ENCODE results near the gene ARHGAP24. TPM values are rescaled to one million over a fixed set of nuclear protein-coding genes. Genes with fewer than 3 reads are reported as not detected.

Gene ARHGAP24
- total RNA-seq, 1 donor from 2014 or later, result 48.6 TPM

DNA sequence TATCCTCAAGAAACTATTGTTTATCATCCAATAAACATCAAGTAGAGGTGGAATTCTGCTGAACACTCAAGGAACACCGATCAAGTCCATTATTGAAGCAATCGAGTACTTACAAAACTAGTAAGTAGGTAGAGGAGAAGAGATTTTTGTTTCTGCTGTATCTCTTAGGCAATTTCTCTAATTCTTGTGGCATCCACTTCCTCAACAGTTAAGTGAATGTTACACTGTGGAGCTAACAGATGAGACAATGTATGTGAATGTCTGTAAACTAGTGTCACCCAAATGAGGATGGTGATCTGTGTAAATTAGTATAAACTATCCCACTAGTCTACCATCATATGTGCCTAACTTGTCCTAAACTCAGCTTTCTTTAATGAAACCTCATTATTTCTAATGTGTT, 261.6 kb downstream of the ARHGAP24 start:
- no peak for DNase-seq (ENCODE audit: low spot score)

DNA sequence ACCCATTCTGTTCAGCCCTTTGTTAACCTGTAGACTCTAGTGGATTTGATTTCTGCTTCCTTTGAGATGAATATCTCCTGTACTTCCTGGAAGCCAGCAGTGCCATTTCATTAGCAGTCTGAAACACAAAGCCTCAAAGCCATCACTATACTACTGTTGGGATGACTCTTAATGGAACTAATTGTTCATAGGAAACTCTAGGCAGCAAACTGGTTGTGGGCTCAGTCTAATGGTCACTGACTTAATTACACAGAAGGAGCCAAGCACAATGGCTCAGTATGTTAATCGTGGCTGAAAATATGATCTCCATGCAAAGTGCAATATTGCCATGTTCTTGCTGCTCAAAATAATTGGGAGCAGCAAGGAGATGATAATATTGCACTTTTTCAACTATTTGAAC, 262.3 kb downstream of the ARHGAP24 start:
- no peak for DNase-seq (ENCODE audit: low spot score)

DNA sequence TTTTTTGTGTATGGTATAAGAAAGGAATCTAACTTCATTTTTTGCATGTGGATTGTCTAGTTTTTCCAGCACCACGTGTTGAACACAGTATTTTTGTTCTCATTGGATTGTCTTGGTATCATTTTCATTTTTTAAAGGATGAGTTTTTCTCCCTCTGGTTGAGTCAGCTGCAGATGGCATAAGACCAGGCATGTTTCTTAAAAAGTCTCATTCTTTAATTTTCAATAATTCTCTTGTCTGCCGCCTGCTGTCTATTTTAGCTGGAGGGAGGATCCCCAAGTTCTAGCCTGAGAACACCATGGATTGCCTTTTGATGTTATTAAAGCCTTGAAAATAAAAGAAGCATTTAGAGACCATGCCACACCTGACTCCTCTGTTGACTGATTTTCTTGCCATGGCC, 263.8 kb downstream of the ARHGAP24 start:
- DNase-seq (ENCODE audit: low spot score), result no peak

DNA sequence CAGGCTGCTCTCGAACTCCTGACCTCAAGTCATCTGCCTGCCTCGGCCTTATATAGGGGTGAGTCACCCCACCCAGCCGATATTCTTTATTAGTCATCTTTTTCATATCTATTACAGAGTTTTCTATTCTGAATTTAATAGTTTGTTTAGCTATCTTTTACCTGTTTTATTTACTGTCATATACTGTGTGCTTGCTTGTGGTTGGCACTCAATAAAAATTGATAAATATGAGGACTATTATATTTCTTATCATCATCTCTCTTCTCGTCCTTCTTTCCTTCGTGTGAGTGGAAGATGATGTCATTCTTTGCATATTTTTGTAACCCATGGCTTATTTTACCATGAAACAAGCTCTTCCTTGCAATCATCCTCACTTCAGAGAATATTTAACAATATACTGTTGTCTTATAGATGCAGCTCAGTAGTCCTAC, 265.5 kb downstream of the ARHGAP24 start:
- DNase-seq (ENCODE audit: low spot score), result no peak

DNA sequence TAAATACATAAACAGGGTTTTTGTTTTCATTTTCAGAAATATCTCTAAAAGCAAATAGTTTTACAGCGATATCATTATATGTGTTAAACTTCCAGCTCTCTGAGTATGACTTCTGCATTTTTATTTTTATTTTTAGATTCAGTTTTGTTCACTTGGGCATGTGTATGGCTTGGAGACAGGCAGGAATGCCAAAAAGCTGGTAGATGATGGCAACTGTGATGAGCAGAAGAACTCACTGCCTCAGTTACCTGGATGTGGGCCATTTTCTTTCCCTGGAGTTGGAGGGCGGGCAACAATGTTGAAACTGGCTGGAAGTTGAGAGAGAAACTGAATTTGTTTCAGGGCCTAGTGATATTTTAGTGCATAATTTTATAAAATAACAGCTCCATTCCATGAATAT, 266.4 kb downstream of the ARHGAP24 start:
- no peak for DNase-seq (ENCODE audit: low spot score)

DNA sequence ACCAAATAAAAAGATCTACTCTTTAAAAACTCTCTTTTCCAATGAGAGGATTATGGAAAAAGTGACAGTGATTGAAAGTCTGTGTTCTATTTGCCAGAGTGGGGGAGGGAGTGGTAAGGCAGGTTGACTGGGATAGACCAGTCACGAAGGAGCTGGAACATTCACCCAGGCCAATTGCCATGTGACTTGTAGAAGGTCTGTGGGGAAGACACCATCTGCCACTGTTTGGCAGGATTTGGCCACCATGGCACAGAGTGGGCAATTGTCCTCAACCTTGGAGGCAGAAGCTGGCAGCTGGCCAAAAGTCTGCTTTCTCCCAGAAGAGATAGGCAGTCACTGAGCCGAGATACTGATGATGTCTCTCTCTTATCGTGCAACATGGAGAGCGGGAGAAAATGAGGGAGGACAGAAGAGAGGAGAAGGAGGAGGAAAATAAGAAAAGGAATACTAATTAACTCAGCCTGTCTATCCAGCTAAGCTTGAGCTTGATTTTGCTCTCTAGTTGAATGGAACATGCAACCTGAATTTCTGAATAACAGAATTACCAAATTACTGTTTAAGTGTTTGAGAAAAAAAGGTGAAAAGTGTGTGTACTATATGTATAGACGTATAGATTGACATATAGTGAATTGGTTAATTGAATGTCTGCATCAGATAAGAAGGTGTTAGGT, 267.1 kb downstream of the ARHGAP24 start:
- no peak for DNase-seq (ENCODE audit: low spot score)

DNA sequence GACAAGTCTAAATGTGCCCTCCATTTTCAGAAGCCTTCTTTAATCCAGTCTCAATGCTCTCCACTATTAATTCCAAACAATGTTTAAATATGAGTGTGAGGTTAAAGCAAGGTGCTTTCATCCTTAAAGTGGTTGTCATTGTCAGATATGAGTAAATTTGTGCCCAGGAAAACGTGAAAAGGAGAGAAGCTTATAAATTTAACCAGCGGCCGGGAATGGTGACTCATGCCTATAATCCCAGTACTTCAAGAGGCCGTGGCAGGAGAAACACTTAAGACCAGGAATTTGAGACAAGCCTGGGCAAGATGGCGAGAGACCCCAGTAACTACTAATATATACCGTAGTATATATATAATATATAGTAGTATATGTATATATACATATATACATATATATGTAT, 270.0 kb downstream of the ARHGAP24 start:
- no peak for DNase-seq (ENCODE audit: low spot score)

DNA sequence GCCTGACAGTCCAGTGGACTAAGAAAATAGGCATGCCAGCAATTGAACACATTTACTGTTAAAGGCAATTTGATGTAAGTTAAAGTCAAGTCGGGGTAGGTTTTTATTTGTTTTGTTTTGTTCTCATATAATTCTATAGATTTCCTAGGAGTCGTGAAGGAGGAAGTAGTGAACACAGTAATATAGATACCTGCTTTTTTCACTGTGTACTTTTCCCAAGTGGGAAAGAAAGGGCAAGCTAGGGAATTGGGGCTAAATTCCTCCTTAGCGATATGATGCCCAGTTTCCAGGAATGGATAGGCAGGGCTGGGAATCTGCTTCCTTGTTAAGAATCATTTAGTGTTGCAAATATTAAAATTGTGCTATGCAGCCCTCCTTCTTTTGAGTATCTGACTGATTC, 271.0 kb downstream of the ARHGAP24 start:
- no peak for DNase-seq (ENCODE audit: low spot score)

DNA sequence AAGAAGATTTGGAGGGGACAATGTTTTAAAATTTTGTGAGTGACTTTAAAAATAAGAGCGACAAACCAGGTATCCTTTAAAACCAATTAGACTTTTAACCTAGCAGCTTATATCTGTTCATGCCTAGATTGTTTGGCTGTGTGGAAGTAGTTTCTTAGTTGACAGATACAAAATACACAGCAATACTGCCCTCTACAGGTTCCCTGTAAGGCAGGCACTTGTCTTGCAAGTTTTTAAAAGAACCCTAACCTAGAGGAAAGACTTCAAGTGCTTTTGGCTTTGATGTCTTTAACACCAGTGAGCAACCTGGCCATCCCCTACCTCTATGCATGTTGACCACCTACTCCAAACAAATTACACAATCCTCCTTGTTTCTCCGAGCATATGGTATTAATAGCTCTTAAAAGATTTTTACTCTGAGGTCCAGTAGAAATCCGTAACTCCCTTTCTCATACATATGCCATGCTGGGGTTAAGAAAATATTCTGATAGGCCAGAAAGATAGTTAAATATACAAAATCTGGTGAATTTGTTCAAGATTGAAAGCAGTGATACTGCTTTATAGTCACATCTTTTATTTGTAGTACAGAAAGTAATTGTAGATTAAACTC, 273.0 kb downstream of the ARHGAP24 start:
- DNase-seq (ENCODE audit: low spot score), result no peak

DNA sequence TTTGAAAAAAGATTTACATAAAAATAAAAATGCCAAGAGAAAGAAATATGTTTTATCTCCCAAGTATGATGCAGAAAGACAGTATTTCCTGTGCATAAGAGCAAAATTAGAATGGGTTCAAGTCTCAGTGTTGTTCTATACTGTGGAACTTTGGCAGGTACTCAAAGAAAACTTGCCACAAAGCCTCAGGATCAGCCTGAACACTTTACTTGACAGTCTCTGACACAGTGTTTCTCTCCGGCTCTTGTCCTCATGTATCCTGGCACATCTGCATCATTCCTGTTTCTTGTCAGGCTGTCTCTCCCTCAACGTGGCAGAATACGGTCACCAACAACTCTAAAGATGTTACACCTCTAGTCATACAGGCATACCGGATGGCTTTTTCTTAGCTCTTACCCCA, 273.7 kb downstream of the ARHGAP24 start:
- no peak for DNase-seq (ENCODE audit: low spot score)

DNA sequence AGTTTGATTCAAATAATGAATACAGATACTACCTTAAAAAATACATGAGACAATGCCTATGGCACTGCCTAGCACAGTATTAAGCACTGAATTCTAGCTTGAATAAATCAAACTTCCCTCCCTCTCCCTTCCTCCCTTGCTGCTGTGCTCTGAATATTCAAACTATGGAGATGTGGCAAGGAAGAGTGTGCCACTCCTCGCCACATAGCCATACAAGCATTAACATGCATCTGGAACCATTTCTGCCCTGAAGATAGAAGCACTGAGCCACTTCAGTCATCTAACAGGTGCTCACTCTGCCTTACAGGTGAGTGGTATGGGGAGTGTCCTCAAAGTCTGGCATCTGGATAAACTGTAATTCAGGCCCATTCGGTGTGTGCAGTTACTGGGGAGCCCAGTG, 276.9 kb downstream of the ARHGAP24 start:
- DNase-seq (ENCODE audit: low spot score), result no peak

DNA sequence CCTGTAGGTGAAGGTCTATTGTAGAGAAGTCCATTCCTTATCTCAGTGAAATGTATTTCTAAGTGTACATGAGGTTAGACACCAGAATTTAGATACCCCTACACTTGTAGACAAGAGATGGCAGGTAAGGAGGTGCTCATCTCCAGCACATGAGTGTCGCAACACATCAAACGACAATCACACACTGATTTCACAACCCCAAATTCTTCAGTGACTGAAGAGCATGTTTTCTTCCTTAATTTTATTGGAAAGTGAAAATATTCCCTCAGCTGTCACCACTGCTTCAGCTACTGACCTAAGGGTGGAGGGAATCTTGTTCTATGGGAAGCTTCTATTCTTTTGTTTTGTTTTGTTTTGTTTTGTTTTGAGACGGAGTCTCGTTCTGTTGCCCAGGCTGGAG, 280.3 kb downstream of the ARHGAP24 start:
- no peak for DNase-seq (ENCODE audit: low spot score)

DNA sequence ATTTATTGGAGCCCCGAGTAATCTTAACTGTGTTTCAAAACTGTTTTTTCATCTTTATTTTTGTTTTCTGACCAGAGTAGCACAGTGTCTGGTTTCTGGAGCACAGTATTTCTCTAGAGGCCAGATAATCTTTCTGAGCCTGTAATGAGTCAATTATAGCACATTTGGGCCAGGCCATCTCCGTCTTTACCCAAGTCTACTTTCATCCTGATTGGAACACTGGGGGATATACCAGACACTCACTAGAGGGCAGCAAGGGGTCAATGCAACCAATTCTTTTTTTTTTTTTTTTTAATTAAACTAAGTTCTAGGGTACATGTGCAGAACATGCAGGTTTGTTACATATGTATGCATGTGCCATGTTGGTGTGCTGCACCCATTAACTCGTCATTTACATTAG, 282.0 kb downstream of the ARHGAP24 start:
- no peak for DNase-seq (ENCODE audit: low spot score)

DNA sequence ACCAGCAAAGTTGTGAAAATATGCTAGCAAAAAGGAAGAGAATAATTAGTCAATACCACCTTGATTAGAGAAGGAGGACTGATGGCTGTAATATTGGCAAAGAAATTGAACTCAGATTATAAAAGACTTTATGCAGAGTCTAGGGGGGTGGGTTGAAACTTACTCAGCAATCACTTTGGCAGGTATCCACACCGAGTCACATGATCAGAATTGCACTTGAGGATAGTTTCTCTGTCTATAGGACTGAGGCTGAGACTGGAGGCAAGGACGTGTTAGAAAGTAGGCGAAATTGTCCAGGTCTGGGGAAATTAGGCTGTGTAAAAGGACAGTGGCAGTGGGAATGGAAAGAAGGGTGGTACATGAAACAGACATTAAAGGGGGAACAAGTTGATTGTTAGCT, 284.4 kb downstream of the ARHGAP24 start:
- no peak for DNase-seq (ENCODE audit: low spot score)

DNA sequence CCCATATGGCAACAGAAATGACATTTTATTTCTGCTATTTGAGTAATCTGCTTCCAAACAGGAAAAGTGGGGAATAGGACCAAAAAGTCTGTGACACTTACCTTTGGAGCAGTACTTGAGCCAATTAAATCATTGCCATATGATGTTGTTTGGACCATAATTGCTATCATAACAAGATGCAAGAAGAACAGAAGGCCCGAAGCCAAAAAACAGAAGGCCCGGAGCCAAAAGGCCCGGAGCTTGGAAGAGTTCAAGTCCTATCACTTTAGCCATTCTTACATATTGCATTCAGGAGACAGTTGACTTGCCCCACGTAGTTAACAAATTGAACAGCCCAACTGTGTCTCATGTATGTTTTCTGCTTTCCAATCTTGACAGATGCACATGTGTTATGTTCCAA, 285.6 kb downstream of the ARHGAP24 start:
- no peak for DNase-seq (ENCODE audit: low spot score)

DNA sequence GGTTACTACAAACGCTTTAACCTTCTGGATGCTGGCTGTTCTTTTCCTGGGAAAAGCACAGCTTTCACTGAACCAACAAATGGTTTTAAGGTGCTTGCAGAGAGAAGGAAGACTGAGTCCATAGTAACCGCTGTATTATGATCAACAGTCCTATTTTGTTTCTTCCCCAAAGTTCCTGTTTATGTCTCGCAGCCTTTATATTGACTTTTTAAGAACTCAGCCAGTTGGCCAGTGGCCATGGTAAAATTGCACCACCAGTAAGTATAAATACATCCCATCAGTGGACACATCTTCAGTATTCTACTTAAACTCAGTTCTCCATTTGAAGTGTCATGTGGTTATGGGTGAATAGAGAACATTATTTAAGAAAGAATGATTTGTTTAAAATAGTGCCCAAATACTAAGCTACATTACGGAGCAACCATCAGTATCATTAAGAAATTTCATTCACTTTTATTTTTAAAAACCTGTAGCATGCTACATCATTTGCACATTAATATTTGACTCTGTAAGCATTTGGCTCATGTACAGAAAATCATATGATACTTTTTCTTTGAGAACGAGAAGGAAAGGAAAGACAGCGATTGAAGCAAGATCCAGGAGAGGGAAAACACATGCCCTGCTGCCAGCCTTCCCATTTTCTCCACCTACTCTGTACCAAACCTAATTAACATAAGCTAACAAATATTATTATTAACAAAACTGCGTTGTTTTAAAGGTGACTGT, 287.0 kb downstream of the ARHGAP24 start:
- no peak for DNase-seq (ENCODE audit: low spot score)

DNA sequence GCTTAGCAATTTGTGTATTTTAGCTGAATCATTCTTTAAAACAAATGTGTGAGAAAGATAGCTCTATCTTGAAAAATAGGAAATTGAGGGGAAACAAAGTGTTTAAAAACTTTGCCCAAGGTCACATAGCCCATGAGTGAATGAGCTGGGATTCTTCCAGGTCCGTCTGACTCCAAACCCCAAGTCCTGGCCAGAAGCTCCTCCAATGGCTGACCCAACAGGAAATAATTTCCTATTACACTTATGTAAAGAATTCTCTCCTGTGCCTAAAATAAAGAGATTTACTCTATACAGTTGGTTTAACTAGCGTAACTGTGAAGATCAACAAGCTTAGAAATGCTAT, 287.6 kb downstream of the ARHGAP24 start:
- DNase-seq (ENCODE audit: low spot score), result no peak

DNA sequence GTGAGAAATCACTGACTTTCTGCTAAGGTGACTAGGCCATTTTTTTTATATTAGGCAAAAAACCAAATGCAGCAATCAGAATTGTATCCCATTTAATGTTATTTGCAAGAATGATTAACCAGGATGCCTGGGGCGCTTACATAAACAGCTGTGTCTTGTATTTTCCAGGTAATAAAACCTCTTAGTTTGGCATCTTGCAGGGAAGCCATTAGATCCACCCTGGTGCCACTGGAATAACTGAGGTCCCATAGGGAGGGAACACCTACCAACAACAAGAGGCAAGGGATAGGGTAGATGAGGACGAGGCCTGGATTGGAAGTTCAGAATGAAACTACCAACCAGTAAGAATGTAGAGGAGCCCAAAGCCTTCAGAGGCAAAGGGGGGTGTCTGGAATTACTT, 288.3 kb downstream of the ARHGAP24 start:
- DNase-seq (ENCODE audit: low spot score), result no peak

DNA sequence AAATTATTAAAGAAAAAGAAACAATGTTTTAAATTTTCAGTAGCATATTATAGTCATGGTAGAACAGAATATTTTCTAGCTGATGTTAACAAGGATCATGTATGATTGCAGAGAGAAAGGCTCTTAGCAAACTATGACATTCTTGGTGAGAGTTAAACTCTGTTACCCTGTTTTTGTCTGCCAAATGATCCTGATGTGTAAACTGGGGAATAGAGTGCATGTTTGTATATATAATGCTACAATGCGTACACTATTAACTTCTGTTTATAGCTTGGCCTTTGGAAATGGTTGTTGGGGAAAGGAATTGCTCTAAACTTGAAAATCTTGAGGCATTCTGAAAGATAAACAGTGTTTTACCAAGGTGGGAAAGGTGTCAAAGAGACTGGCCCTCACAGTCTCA, 292.7 kb downstream of the ARHGAP24 start:
- no peak for DNase-seq (ENCODE audit: low spot score)

DNA sequence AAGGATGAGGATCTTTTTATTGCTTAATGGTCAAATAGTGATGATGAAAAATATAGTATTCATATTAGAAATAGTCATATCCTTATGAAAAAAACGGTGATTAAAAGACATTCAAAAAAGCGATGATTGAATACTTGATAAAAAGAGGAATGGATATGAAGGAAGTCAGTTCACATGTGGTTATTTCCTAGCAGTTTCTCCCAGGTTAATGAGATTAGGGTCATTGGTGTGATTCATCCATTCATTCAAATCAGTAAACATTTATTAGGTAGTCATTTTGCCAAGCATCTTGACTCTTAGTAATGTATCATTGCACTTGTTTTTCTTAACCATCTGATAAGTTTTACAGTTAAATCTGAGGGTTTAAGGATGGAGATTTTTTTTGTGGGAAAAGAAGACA, 294.1 kb downstream of the ARHGAP24 start:
- no peak for DNase-seq (ENCODE audit: low spot score)

DNA sequence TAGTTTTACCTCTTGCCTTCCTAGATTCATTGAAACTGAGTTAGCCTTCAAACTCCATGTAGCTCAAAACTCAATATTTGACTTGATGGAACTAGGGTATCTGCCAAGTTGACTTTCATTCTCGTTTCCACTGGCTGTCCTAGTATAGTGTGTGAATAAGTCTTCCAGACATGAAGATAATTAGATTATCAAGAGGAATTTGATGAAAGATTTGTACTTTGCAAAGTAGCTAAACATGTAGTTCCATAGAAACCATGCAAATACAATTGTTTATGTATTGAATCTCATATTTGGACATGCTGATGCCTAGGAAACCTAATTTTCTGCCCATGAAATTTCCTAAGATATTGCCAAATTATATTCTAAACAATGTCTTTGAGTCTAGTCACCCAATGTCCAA, 297.5 kb downstream of the ARHGAP24 start:
- DNase-seq (ENCODE audit: low spot score), result no peak

DNA sequence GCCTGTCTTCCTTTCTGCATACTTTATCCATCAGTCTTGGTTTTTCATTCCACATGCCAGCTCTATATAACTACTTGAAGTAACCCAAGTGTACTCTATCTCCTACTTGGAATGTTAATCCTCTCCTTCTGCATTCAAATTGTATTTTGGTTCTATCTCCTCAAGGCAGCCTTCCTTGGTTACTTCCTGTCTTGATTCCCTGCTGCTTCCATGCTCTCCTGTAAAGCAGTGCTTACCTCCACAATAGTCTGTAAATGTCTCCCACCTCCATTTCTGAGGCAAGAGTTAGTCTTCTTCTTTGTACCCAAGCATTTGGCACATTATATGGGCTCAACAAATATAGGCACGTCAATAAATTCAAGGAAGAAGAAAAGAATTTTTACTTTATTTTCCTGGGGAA, 298.4 kb downstream of the ARHGAP24 start:
- no peak for DNase-seq (ENCODE audit: low spot score)

DNA sequence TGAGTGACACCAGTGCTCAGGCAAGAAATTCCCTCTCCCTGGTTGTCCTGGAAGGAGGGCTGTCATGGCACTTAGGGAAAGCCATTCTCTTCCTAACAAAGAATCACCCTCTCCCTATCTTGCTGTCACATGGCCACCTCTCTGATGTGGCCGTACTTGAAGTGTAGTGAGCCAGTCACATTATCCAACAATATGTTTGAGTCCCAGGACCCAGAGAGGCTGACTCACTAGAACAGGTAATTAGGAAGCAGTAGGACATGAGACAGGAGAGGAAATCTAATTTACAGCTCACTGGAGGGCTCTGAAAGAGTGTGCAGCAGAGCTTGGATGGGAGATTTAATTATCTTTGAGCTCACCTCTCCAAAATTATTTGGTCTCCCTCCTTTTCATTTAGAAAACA, 299.1 kb downstream of the ARHGAP24 start:
- no peak for DNase-seq (ENCODE audit: low spot score)
